Osteoblast (primary cell): Measurements from ENCODE around the gene DGKD. TPM values are rescaled to one million over a fixed set of nuclear protein-coding genes. Genes with fewer than 3 reads are reported as not detected.
A peak's percentile ranks its signal among the peaks of the same experiment; 100 is the strongest.

Source experiments
- DNase-seq: peaks from one replicate; pipeline ENCODE4 v3.0.0; 2011; ENCODE audit warnings: low spot score, mixed read lengths; ENCODE audit not compliant: insufficient read length; ENCODE audit errors: missing footprints
- H2AFZ ChIP-seq: 2 replicates; pipeline ENCODE4 v1.6.0; 2011; ENCODE audit warnings: mild to moderate bottlenecking, low read length
- H3K27ac ChIP-seq: 2 replicates; pipeline ENCODE4 v1.5.1; 2011; ENCODE audit warnings: mild to moderate bottlenecking, low read depth, low read length, moderate library complexity
- H3K27me3 ChIP-seq: 2 replicates; pipeline ENCODE4 v1.6.0; 2012; ENCODE audit warnings: mild to moderate bottlenecking, control low read depth, inconsistent platforms, low read length, moderate library complexity; ENCODE audit not compliant: insufficient read depth
- H3K36me3 ChIP-seq: 2 replicates; pipeline ENCODE4 v1.5.1; 2011; ENCODE audit warnings: mild to moderate bottlenecking, low read length, control low read depth, moderate library complexity; ENCODE audit not compliant: insufficient read depth
- H3K4me1 ChIP-seq: 2 replicates; pipeline ENCODE4 v1.5.1; 2011; ENCODE audit warnings: mild to moderate bottlenecking, low read length, control low read depth, moderate library complexity; ENCODE audit not compliant: insufficient read depth
- H3K4me2 ChIP-seq: 2 replicates; pipeline ENCODE4 v1.6.0; 2011; ENCODE audit warnings: mild to moderate bottlenecking, low read length; ENCODE audit not compliant: insufficient read depth
- H3K4me3 ChIP-seq: fragments of 200-600 bp; sonication (generic); 3 replicates; pipeline ENCODE4 v1.5.1; 2012; ENCODE audit warnings: mild to moderate bottlenecking, low read length, inconsistent platforms; ENCODE audit not compliant: insufficient read depth
- H3K79me2 ChIP-seq: 2 replicates; pipeline ENCODE4 v1.6.0; 2012; ENCODE audit warnings: mild to moderate bottlenecking, low read length, control low read depth, inconsistent platforms; ENCODE audit not compliant: insufficient read depth
- H3K9me3 ChIP-seq: 2 replicates; pipeline ENCODE4 v1.5.1; 2011; ENCODE audit warnings: low read depth, low read length, control low read depth
- H4K20me1 ChIP-seq: 2 replicates; pipeline ENCODE4 v1.6.0; 2012; ENCODE audit warnings: mild to moderate bottlenecking, low read length, control low read depth; ENCODE audit not compliant: insufficient read depth
- CTCF ChIP-seq: IDR thresholded peaks from 2 replicates; pipeline ENCODE4 v1.5.1; 2011; ENCODE audit warnings: mild to moderate bottlenecking, low read depth, low read length, moderate library complexity; ENCODE audit errors: extremely low read depth
- total RNA-seq: library from RNA; depleted of rRNA; stranded (reverse); fragments of >200 nt; gene quantifications from 2 replicates; pipeline ENCODE4 v1.2.3, GENCODE V29; 2012

The DGKD gene
- total RNA-seq, 1 donor = 6.5 TPM

GRCh38 chr2:233457356-233457755 is 103.1 kb downstream of the DGKD start:
- TF ChIP-seq CTCF = no peak
- peak; percentile 9 for DNase-seq
- Histone ChIP-seq H3K79me2 (no peaks in the 10 kb centered on the region), H3K9me3 (no peaks in the 10 kb centered on the region), H3K4me3 (no peak overlapping the region), H4K20me1 (no peaks in the 10 kb centered on the region), H2AFZ (no peak overlapping the region), H3K36me3 (peaks cover 22% of the 10 kb centered on the region), H3K27ac (no peak overlapping the region), H3K4me1 (no peaks in the 10 kb centered on the region), H3K27me3 (no peaks in the 10 kb centered on the region), H3K4me2 (no peak overlapping the region)

GRCh38 chr2:233458031-233458610 is 103.8 kb downstream of the DGKD start:
- Histone ChIP-seq H3K27ac (no peak overlapping the region), H3K4me3 (no peak overlapping the region), H4K20me1 (no peaks in the 10 kb centered on the region), H3K79me2 (no peaks in the 10 kb centered on the region), H3K27me3 (no peaks in the 10 kb centered on the region), H3K36me3 (peaks cover 29% of the 10 kb centered on the region), H3K4me2 (no peak overlapping the region), H3K4me1 (no peaks in the 10 kb centered on the region), H3K9me3 (no peaks in the 10 kb centered on the region), H2AFZ (no peak overlapping the region)
- TF ChIP-seq CTCF = no peak
- peak; percentile 48 for DNase-seq

- Histone ChIP-seq H3K79me2 (no peaks in the 10 kb centered on the region), H3K36me3 (peaks cover 30% of the 10 kb centered on the region), H3K4me1 (no peaks in the 10 kb centered on the region), H3K4me3 (no peak overlapping the region), H3K27ac (no peak overlapping the region), H3K4me2 (no peak overlapping the region), H2AFZ (no peak overlapping the region), H3K27me3 (no peaks in the 10 kb centered on the region), H3K9me3 (no peaks in the 10 kb centered on the region), H4K20me1 (no peaks in the 10 kb centered on the region)
- TF ChIP-seq CTCF = no peak
- peak; percentile 67 for DNase-seq
Observed at GRCh38 chr2:233458826-233459225, 104.5 kb downstream of the DGKD start.

GRCh38 chr2:233459426-233459825 is 105.1 kb downstream of the DGKD start:
- Histone ChIP-seq H2AFZ (no peak overlapping the region), H3K36me3 (peaks cover 30% of the 10 kb centered on the region), H3K4me3 (no peak overlapping the region), H3K79me2 (no peaks in the 10 kb centered on the region), H3K9me3 (no peaks in the 10 kb centered on the region), H4K20me1 (no peaks in the 10 kb centered on the region), H3K27me3 (no peaks in the 10 kb centered on the region), H3K4me2 (no peak overlapping the region), H3K4me1 (no peaks in the 10 kb centered on the region), H3K27ac (no peak overlapping the region)
- peak; percentile 76 for DNase-seq
- TF ChIP-seq CTCF = no peak
